Transverse colon (tissue), 4 donors: ENCODE data around the gene C19orf81. TPM values are rescaled to one million over a fixed set of nuclear protein-coding genes. Genes with fewer than 3 reads are reported as not detected.

Experiments used
- total RNA-seq, 4 donors: library from RNA; depleted of rRNA; stranded (reverse); fragments of >200 nt; gene quantifications; one replicate each; pipeline ENCODE4 v1.1.0, GENCODE V29; 2016

Gene C19orf81
- total RNA-seq, 4 donors from 2014 or later: not detected

Other genes starting within 250 kb of the C19orf81 start
- 10 to 100 TPM; 45.7 to 56.8 (median 51.7) TPM for gene SPIB, start 230.5 kb upstream of the C19orf81 start, total RNA-seq
- gene MYBPC2, start 216.6 kb upstream of the C19orf81 start, total RNA-seq: under 1 TPM in 2 of 4 donors, not detected in 2; 0.16 to 0.41 TPM
- 100 to 1,000 TPM in 1 of 4 donors, 10 to 100 TPM in 3; 50.5 to 117 (median 78.7) TPM for gene EMC10, start 172.9 kb upstream of the C19orf81 start, total RNA-seq
- gene GARIN5A, start 172.6 kb upstream of the C19orf81 start, total RNA-seq: 1 to 10 TPM in 1 of 4 donors, under 1 TPM in 2, not detected in 1; 0.55 to 4.2 (median 0.79) TPM
- 100 to 1,000 TPM in 1 of 4 donors, 10 to 100 TPM in 3; 10.8 to 169 (median 36.6) TPM for gene JOSD2, start 138.3 kb upstream of the C19orf81 start, total RNA-seq
- gene ASPDH, start 135.5 kb upstream of the C19orf81 start, total RNA-seq: not detected
- gene LRRC4B, start 81.0 kb upstream of the C19orf81 start, total RNA-seq: 1 to 10 TPM in 1 of 4 donors, under 1 TPM in 3; 0.37 to 1.4 (median 0.91) TPM
- under 1 TPM in 1 of 4 donors, not detected in 3; 0.64 TPM for gene SYT3, start 9.6 kb upstream of the C19orf81 start, total RNA-seq
- gene SHANK1, start 70.4 kb downstream of the C19orf81 start, total RNA-seq: 1 to 10 TPM in 1 of 4 donors, not detected in 3; 2.2 TPM
- 10 to 100 TPM in 1 of 4 donors, 1 to 10 TPM in 3; 2.6 to 11.2 (median 5.1) TPM for gene CLEC11A, start 73.9 kb downstream of the C19orf81 start, total RNA-seq
- not detected for gene GPR32, start 121.0 kb downstream of the C19orf81 start, total RNA-seq
- gene ACP4, start 141.0 kb downstream of the C19orf81 start, total RNA-seq: not detected
- 100 to 1,000 TPM in 1 of 4 donors, 10 to 100 TPM in 3; 17.0 to 150 (median 35.4) TPM for gene KLK1, start 174.3 kb downstream of the C19orf81 start, total RNA-seq
- gene KLK15, start 184.1 kb downstream of the C19orf81 start, total RNA-seq: 1 to 10 TPM in 2 of 4 donors, not detected in 2; 1.3 to 3.8 TPM
- gene KLK3, start 205.5 kb downstream of the C19orf81 start, total RNA-seq: 10 to 100 TPM in 1 of 4 donors, 1 to 10 TPM in 3; 2.9 to 66.9 (median 4.9) TPM
- 1 to 10 TPM in 1 of 4 donors, not detected in 3; 3.8 TPM for gene KLK2, start 224.0 kb downstream of the C19orf81 start, total RNA-seq